ENCODE measurements around the gene CSGALNACT2.

CSGALNACT2 gene

GRCh38 chr10:43192884-43193283 is 54.6 kb downstream of the CSGALNACT2 start:
- Histone ChIP-seq H3K79me2 (ENCODE audit: low read length) (no peaks in the 10 kb centered on the region), H3K36me3 (replicated peaks; ENCODE audit: low read depth, low read length) (no peaks in the 10 kb centered on the region), H3K4me1 (ENCODE audit: low read length) (no peaks in the 10 kb centered on the region), H4K20me1 (ENCODE audit: insufficient read depth, low read length) (no peaks in the 10 kb centered on the region), H3K9ac (ENCODE audit: low read length) (no peak overlapping the region), H3K9me3 (ENCODE audit: insufficient read depth, low read length) (no peaks in the 10 kb centered on the region), H3K27ac (ENCODE audit: low read length) (no peak overlapping the region), H3K4me3 (ENCODE audit: low read length) (no peak overlapping the region), H3K4me2 (ENCODE audit: low read length) (no peak overlapping the region), H3K27me3 (ENCODE audit: low read depth, low read length) (no peaks in the 10 kb centered on the region), H2AFZ (ENCODE audit: low read depth, low read length) (no peak overlapping the region)
- no peak for TF ChIP-seq EZH2phosphoT487 (IDR thresholded peaks at IDR 0.05; ENCODE audit: low read depth)
- no peak for TF ChIP-seq CTCF (IDR thresholded peaks at IDR 0.05; ENCODE audit: low read depth, low read length)

- H3K27me3 ChIP-seq (ENCODE audit: low read depth, low read length): no peaks in the 10 kb centered on the region
- H3K4me3 ChIP-seq (ENCODE audit: low read length): no peak overlapping the region
- no peaks in the 10 kb centered on the region for H3K36me3 ChIP-seq (replicated peaks; ENCODE audit: low read depth, low read length)
- no peak overlapping the region for H2AFZ ChIP-seq (ENCODE audit: low read depth, low read length)
- no peak overlapping the region for H3K4me2 ChIP-seq (ENCODE audit: low read length)
- no peaks in the 10 kb centered on the region for H3K4me1 ChIP-seq (ENCODE audit: low read length)
- H3K9ac ChIP-seq (ENCODE audit: low read length): no peak overlapping the region
- no peaks in the 10 kb centered on the region for H3K79me2 ChIP-seq (ENCODE audit: low read length)
- no peaks in the 10 kb centered on the region for H3K9me3 ChIP-seq (ENCODE audit: insufficient read depth, low read length)
- H4K20me1 ChIP-seq (ENCODE audit: insufficient read depth, low read length): no peaks in the 10 kb centered on the region
- TF ChIP-seq EZH2phosphoT487 (IDR thresholded peaks at IDR 0.05; ENCODE audit: low read depth) (no peak), CTCF (IDR thresholded peaks at IDR 0.05; ENCODE audit: low read depth, low read length) (no peak)
- H3K27ac ChIP-seq (ENCODE audit: low read length): no peak overlapping the region
Measured at GRCh38 chr10:43193496-43194080, 55.3 kb downstream of the CSGALNACT2 start.

- no peak for TF ChIP-seq CTCF (IDR thresholded peaks at IDR 0.05; ENCODE audit: low read depth, low read length)
- TF ChIP-seq EZH2phosphoT487 (IDR thresholded peaks at IDR 0.05; ENCODE audit: low read depth): no peak
- no peaks in the 10 kb centered on the region for H3K79me2 ChIP-seq (ENCODE audit: low read length)
- no peak overlapping the region for H3K4me2 ChIP-seq (ENCODE audit: low read length)
Measured at GRCh38 chr10:43194266-43194665, 56.0 kb downstream of the CSGALNACT2 start.

GRCh38 chr10:43194859-43195258 is 56.6 kb downstream of the CSGALNACT2 start:
- Histone ChIP-seq H3K27me3 (ENCODE audit: low read depth, low read length) (no peaks in the 10 kb centered on the region), H2AFZ (ENCODE audit: low read depth, low read length) (no peak overlapping the region), H3K4me3 (ENCODE audit: low read length) (no peak overlapping the region), H3K36me3 (replicated peaks; ENCODE audit: low read depth, low read length) (no peaks in the 10 kb centered on the region), H3K4me1 (ENCODE audit: low read length) (no peaks in the 10 kb centered on the region), H4K20me1 (ENCODE audit: insufficient read depth, low read length) (no peaks in the 10 kb centered on the region), H3K9ac (ENCODE audit: low read length) (no peak overlapping the region), H3K79me2 (ENCODE audit: low read length) (no peaks in the 10 kb centered on the region), H3K9me3 (ENCODE audit: insufficient read depth, low read length) (no peaks in the 10 kb centered on the region), H3K4me2 (ENCODE audit: low read length) (no peak overlapping the region), H3K27ac (ENCODE audit: low read length) (no peak overlapping the region)
- no peak for TF ChIP-seq EZH2phosphoT487 (IDR thresholded peaks at IDR 0.05; ENCODE audit: low read depth)
- no peak for TF ChIP-seq CTCF (IDR thresholded peaks at IDR 0.05; ENCODE audit: low read depth, low read length)

More at GRCh38 chr10:43194266-43194665, 56.0 kb downstream of the CSGALNACT2 start:
- Histone ChIP-seq H4K20me1 (ENCODE audit: insufficient read depth, low read length) (no peaks in the 10 kb centered on the region), H3K27ac (ENCODE audit: low read length) (no peak overlapping the region), H2AFZ (ENCODE audit: low read depth, low read length) (no peak overlapping the region), H3K4me3 (ENCODE audit: low read length) (no peak overlapping the region), H3K27me3 (ENCODE audit: low read depth, low read length) (no peaks in the 10 kb centered on the region), H3K9ac (ENCODE audit: low read length) (no peak overlapping the region), H3K36me3 (replicated peaks; ENCODE audit: low read depth, low read length) (no peaks in the 10 kb centered on the region), H3K9me3 (ENCODE audit: insufficient read depth, low read length) (no peaks in the 10 kb centered on the region), H3K4me1 (ENCODE audit: low read length) (no peaks in the 10 kb centered on the region)

Data from OCI-LY3 (cell line).